Measurements from ENCODE around the gene KIAA1217.

KIAA1217 gene

DNA sequence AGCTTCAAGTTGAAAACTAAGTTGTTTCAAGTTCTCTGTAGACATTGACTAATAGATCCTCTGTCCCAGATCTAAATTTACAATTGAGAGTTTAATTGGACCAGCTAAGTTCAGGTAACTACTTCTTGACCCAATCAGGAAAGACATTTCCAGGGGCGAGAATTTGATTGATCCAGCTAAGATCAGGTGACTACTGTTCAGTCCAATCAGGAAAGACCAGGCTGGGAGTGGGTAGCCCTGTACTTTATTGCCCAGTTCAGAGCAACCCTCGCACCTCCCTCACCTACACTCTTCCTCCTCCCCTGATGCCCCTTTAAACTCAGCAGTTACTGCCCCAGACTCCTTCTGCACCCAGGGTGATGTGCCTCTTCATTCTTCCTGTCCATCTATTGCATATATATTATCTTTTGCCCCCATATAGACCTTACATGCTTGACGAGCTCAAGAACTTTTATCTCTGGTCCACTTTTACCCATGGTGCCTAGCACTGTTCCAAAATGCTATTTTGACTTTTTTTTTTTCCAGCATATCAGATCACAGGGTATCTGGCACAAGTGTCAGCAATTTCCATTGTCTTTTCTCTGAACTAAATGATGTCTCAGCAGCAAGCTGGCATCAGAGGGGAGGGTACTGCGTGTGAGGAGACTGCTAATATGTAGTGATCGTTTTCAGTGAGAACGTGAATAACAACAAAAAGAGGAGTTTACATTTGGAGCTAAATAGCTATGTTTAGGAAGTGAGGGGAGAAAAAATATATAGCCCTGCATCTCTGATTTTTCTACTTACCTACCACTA is 169.4 kb downstream of the KIAA1217 start:
- H3K27ac ChIP-seq (ENCODE audit: low read depth, low read length) = no peak overlapping the region
- peaks cover 12% of the 10 kb centered on the region for H3F3A ChIP-seq (ENCODE audit: control insufficient read depth, insufficient read depth)
- no peaks in the 10 kb centered on the region for H3K9me2 ChIP-seq (replicated peaks; ENCODE audit: control insufficient read depth, low read length)
- no peaks in the 10 kb centered on the region for H3K36me3 ChIP-seq (ENCODE audit: control insufficient read depth, low read length)
- H3K4me1 ChIP-seq (ENCODE audit: control insufficient read depth, low read length) = peaks cover 41% of the 10 kb centered on the region
- H4K20me1 ChIP-seq (ENCODE audit: control insufficient read depth, insufficient read depth, low read depth, low read length) = no peaks in the 10 kb centered on the region
- no peak for TF ChIP-seq EZH2phosphoT487 (IDR thresholded peaks at IDR 0.05; ENCODE audit: borderline replicate concordance, low read length)
- TF ChIP-seq, protein P1, sequence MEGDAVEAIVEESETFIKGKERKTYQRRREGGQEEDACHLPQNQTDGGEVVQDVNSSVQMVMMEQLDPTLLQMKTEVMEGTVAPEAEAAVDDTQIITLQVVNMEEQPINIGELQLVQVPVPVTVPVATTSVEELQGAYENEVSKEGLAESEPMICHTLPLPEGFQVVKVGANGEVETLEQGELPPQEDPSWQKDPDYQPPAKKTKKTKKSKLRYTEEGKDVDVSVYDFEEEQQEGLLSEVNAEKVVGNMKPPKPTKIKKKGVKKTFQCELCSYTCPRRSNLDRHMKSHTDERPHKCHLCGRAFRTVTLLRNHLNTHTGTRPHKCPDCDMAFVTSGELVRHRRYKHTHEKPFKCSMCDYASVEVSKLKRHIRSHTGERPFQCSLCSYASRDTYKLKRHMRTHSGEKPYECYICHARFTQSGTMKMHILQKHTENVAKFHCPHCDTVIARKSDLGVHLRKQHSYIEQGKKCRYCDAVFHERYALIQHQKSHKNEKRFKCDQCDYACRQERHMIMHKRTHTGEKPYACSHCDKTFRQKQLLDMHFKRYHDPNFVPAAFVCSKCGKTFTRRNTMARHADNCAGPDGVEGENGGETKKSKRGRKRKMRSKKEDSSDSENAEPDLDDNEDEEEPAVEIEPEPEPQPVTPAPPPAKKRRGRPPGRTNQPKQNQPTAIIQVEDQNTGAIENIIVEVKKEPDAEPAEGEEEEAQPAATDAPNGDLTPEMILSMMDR (IDR thresholded peaks at IDR 0.05; ENCODE audit: low read depth, low read length, poor library complexity, severe bottlenecking) = no peak
- H3K27me3 ChIP-seq (ENCODE audit: control insufficient read depth, low read length) = no peaks in the 10 kb centered on the region
- H3K4me2 ChIP-seq (ENCODE audit: low read length) = no peak overlapping the region
- no peak overlapping the region for H3K4me3 ChIP-seq (ENCODE audit: low read length)
- H3K9me3 ChIP-seq (ENCODE audit: control insufficient read depth, insufficient read depth, low read length) = no peaks in the 10 kb centered on the region
- no peaks in the 10 kb centered on the region for H3K79me2 ChIP-seq (ENCODE audit: control insufficient read depth, low read length)

DNA sequence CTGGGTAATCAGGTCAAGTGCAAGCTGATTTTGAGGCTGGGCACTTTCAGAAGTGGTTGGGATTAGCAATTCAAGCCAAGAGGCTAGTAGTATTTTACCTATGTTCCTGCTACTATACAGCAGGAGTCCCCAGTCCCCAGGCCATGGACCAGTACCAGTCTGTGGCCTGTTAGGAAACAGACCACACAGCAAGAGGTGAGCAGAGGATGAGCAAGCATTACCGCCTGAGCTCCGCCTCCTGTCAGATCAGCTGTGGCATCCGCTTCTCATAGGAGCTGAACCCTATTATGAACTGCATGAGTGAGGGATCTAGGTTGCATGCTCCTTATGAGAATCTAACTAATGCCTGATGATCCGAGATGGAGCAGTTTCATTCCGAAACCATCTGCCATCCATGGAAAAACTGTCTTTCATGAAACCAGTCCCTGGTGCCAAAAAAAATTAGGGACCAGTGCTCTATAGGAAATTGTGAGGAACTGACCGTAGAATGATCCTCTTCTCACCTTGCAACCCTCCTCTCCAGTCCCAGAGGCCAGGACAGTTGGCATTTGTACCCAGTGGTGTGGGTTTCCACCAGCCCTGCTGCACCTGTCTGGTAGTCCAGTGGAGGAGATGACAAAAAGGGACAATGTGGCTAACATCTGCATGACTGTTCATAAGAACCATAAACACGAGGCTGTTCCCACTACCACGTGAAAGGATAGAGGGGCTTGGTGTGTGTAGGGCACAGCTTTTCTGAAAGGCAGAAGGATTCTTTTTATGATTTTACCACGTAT is 172.5 kb downstream of the KIAA1217 start:
- peak overlapping the region; percentile 64 for H3K4me2 ChIP-seq (ENCODE audit: low read length)

DNA sequence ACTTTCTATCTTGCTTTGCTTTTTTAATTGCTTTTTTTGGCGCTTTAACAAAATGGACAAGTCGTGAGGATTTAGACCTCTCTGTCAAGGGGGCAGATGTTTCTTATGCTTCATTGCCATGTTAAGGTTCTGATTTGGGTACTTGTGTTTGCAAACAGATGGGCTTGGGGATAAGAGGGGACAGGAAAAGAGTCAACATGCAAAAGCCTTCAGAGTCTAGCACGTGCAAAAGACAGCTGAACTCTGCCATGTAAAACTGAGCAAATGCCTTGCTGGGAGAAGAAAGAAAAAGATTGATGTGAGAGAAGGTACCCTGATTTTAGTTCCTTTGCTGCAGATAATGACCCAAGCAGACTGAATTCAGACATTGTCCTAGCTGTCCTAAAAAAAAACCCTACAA is 173.1 kb downstream of the KIAA1217 start:
- Histone ChIP-seq H3K4me1 (ENCODE audit: control insufficient read depth, low read length) (peaks cover 71% of the 10 kb centered on the region), H3K4me3 (ENCODE audit: low read length) (peak overlapping the region; percentile 56), H3K9me2 (replicated peaks; ENCODE audit: control insufficient read depth, low read length) (no peaks in the 10 kb centered on the region), H3K36me3 (ENCODE audit: control insufficient read depth, low read length) (no peaks in the 10 kb centered on the region), H3K27me3 (ENCODE audit: control insufficient read depth, low read length) (no peaks in the 10 kb centered on the region), H3K9me3 (ENCODE audit: control insufficient read depth, insufficient read depth, low read length) (no peaks in the 10 kb centered on the region), H3K79me2 (ENCODE audit: control insufficient read depth, low read length) (no peaks in the 10 kb centered on the region), H3K4me2 (ENCODE audit: low read length) (peak overlapping the region; percentile 64), H3F3A (ENCODE audit: control insufficient read depth, insufficient read depth) (peaks cover 12% of the 10 kb centered on the region), H4K20me1 (ENCODE audit: control insufficient read depth, insufficient read depth, low read depth, low read length) (no peaks in the 10 kb centered on the region), H3K27ac (ENCODE audit: low read depth, low read length) (peak overlapping the region; percentile 94)
- TF ChIP-seq, protein P1 (IDR thresholded peaks at IDR 0.05; ENCODE audit: low read depth, low read length, poor library complexity, severe bottlenecking) = no peak
- TF ChIP-seq EZH2phosphoT487 (IDR thresholded peaks at IDR 0.05; ENCODE audit: borderline replicate concordance, low read length) = no peak

More for the DNA sequence above, 172.5 kb downstream of the KIAA1217 start:
- H3K27ac ChIP-seq (ENCODE audit: low read depth, low read length) = peak overlapping the region; percentile 94
- H3F3A ChIP-seq (ENCODE audit: control insufficient read depth, insufficient read depth) = peaks cover 12% of the 10 kb centered on the region
- no peaks in the 10 kb centered on the region for H3K9me3 ChIP-seq (ENCODE audit: control insufficient read depth, insufficient read depth, low read length)
- H3K4me3 ChIP-seq (ENCODE audit: low read length) = peak overlapping the region; percentile 56
- H3K9me2 ChIP-seq (replicated peaks; ENCODE audit: control insufficient read depth, low read length) = no peaks in the 10 kb centered on the region
- peaks cover 65% of the 10 kb centered on the region for H3K4me1 ChIP-seq (ENCODE audit: control insufficient read depth, low read length)
- H3K27me3 ChIP-seq (ENCODE audit: control insufficient read depth, low read length) = no peaks in the 10 kb centered on the region
- no peak for TF ChIP-seq EZH2phosphoT487 (IDR thresholded peaks at IDR 0.05; ENCODE audit: borderline replicate concordance, low read length)
- TF ChIP-seq, protein P1 (IDR thresholded peaks at IDR 0.05; ENCODE audit: low read depth, low read length, poor library complexity, severe bottlenecking) = no peak
- H4K20me1 ChIP-seq (ENCODE audit: control insufficient read depth, insufficient read depth, low read depth, low read length) = no peaks in the 10 kb centered on the region
- no peaks in the 10 kb centered on the region for H3K36me3 ChIP-seq (ENCODE audit: control insufficient read depth, low read length)
- H3K79me2 ChIP-seq (ENCODE audit: control insufficient read depth, low read length) = no peaks in the 10 kb centered on the region
